ENCODE measurements around the gene DCXR. TPM values are rescaled to one million over a fixed set of nuclear protein-coding genes. Genes with fewer than 3 reads are reported as not detected.

DCXR gene
- total and polyA plus RNA-seq, 2 of the 4 experiments (the other 2 are of a cell fraction), result 36.6 to 139 TPM

DNA sequence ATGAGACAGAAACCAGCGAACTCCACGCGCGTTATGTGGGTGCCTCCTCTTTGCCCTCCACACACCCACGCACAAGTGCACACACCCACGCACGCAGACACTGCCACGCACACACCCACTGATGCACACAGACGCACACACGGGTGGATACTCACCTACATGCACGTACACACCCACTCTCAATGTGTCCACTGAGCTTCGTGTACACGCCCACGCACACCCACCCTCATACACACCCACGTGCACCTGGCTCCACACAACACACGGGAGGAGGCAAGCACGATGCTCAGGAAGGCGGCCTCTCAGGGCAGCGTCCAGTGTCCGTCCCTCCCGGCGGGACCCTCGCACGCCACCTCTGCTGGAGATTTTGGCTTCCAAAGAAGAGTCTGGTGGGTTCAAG lies 9.9 kb upstream of the DCXR start:
- POLR2A ChIA-PET (ENCODE audit: unreplicated experiment), result no interaction called here
- H2BK20ac ChIP-seq (ENCODE audit: low read depth, low read length), result no peak overlapping the region
- no peak overlapping the region for H4K5ac ChIP-seq (ENCODE audit: low read depth, low read length)
- H2BK15ac ChIP-seq (ENCODE audit: low read depth, low read length), result no peak overlapping the region
- H3K18ac ChIP-seq (ENCODE audit: low read depth, low read length), result no peak overlapping the region
- DNase-seq (no peak), ATAC-seq (ENCODE audit: low read depth) (no peak)
- H2AFZ ChIP-seq (replicated peaks; ENCODE audit: low read length, poor library complexity), result no peak overlapping the region
- no peak overlapping the region for H2AK5ac ChIP-seq (ENCODE audit: low read depth, low read length)
- TF ChIP-seq MAZ (IDR thresholded peaks at IDR 0.05; ENCODE audit: borderline replicate concordance, low read depth, low read length), result no peak
- TF ChIP-seq FOS (IDR thresholded peaks at IDR 0.05; ENCODE audit: low read depth, low read length), result no peak
- TF ChIP-seq MAFK (IDR thresholded peaks at IDR 0.05; ENCODE audit: low read depth, low read length), result no peak
- no peak for TF ChIP-seq BHLHE40 (IDR thresholded peaks at IDR 0.05; ENCODE audit: low read depth, low read length)
- TF ChIP-seq CHD1 (IDR thresholded peaks at IDR 0.05; ENCODE audit: low read depth, low read length), result no peak
- TF ChIP-seq, protein P1, sequence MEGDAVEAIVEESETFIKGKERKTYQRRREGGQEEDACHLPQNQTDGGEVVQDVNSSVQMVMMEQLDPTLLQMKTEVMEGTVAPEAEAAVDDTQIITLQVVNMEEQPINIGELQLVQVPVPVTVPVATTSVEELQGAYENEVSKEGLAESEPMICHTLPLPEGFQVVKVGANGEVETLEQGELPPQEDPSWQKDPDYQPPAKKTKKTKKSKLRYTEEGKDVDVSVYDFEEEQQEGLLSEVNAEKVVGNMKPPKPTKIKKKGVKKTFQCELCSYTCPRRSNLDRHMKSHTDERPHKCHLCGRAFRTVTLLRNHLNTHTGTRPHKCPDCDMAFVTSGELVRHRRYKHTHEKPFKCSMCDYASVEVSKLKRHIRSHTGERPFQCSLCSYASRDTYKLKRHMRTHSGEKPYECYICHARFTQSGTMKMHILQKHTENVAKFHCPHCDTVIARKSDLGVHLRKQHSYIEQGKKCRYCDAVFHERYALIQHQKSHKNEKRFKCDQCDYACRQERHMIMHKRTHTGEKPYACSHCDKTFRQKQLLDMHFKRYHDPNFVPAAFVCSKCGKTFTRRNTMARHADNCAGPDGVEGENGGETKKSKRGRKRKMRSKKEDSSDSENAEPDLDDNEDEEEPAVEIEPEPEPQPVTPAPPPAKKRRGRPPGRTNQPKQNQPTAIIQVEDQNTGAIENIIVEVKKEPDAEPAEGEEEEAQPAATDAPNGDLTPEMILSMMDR (conservative IDR thresholded peaks at IDR 0.05; ENCODE audit: low read depth, low read length), result no peak
- TF ChIP-seq, protein P2, sequence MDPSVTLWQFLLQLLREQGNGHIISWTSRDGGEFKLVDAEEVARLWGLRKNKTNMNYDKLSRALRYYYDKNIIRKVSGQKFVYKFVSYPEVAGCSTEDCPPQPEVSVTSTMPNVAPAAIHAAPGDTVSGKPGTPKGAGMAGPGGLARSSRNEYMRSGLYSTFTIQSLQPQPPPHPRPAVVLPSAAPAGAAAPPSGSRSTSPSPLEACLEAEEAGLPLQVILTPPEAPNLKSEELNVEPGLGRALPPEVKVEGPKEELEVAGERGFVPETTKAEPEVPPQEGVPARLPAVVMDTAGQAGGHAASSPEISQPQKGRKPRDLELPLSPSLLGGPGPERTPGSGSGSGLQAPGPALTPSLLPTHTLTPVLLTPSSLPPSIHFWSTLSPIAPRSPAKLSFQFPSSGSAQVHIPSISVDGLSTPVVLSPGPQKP (IDR thresholded peaks at IDR 0.05; ENCODE audit: borderline replicate concordance, low read depth, low read length), result no peak
- no peak for TF ChIP-seq MXI1 (IDR thresholded peaks at IDR 0.05; ENCODE audit: borderline replicate concordance, low read depth, low read length)
- no peak for TF ChIP-seq RFX5 (IDR thresholded peaks at IDR 0.05; ENCODE audit: low read depth, low read length)
- TF ChIP-seq, protein P3, sequence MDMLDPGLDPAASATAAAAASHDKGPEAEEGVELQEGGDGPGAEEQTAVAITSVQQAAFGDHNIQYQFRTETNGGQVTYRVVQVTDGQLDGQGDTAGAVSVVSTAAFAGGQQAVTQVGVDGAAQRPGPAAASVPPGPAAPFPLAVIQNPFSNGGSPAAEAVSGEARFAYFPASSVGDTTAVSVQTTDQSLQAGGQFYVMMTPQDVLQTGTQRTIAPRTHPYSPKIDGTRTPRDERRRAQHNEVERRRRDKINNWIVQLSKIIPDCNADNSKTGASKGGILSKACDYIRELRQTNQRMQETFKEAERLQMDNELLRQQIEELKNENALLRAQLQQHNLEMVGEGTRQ (IDR thresholded peaks at IDR 0.05; ENCODE audit: low read depth, low read length), result no peak
- no peak for TF ChIP-seq CEBPB (IDR thresholded peaks at IDR 0.05; ENCODE audit: low read depth, low read length)
- no peak for TF ChIP-seq RAD21 (IDR thresholded peaks at IDR 0.05; ENCODE audit: low read length)
- no peak for TF ChIP-seq RCOR1 (IDR thresholded peaks at IDR 0.05; ENCODE audit: insufficient replicate concordance, low read length)
- no peak for TF ChIP-seq SMC3 (IDR thresholded peaks at IDR 0.05; ENCODE audit: low read depth, low read length)
- no peak for TF ChIP-seq NFE2L2 (IDR thresholded peaks at IDR 0.05; ENCODE audit: low read depth, low read length)
- no peak for TF ChIP-seq POLR2A (IDR thresholded peaks at IDR 0.05; ENCODE audit: low read depth, low read length)
- no peak overlapping the region for H3K4ac ChIP-seq (ENCODE audit: low read depth, low read length)
- H3K23ac ChIP-seq (ENCODE audit: low read depth, low read length), result no peak overlapping the region
- BruUV-seq (replicated peaks), result no TSS peak
- WGBS, 2 experiments (ENCODE audit: extremely low coverage in 2 of 2, insufficient read length in 1 of 2), result 96% methylated on average over 13 of the region's 24 CpGs; no CpG with 5 or more reads in 1 of the 2 experiments
- no peak overlapping the region for H3K27ac ChIP-seq (ENCODE audit: insufficient read depth, low read length)
- H3K27me3 ChIP-seq (ENCODE audit: control insufficient read depth, insufficient read depth, low read length), result no peaks in the 10 kb centered on the region
- H4K20me1 ChIP-seq (ENCODE audit: insufficient read depth, low read length), result peaks cover 3% of the 10 kb centered on the region
- no peak overlapping the region for H2BK5ac ChIP-seq (ENCODE audit: low read depth, low read length, poor library complexity, severe bottlenecking)
- H3K9me3 ChIP-seq (ENCODE audit: control insufficient read depth, insufficient read depth, low read length), result no peaks in the 10 kb centered on the region
- H2BK120ac ChIP-seq (ENCODE audit: low read depth, low read length), result no peak overlapping the region
- H3K4me3 ChIP-seq (ENCODE audit: insufficient read depth, low read depth, low read length), result no peak overlapping the region
- H3K9ac ChIP-seq (ENCODE audit: low read depth, low read length), result no peak overlapping the region
- CTCF ChIA-PET, result no interaction called here
- dilution Hi-C loops (cut with HindIII; ENCODE audit: low sequenced_read_pairs, unreplicated experiment), result no loop called here
- no peak overlapping the region for H3K4me2 ChIP-seq (ENCODE audit: low read depth, low read length)
- peaks cover 10 to 20% of the 10 kb centered on the region in 2 experiments for H3K79me1 ChIP-seq (ENCODE audit: low read depth in 1 of 2, low read length in 2 of 2)
- H2AK9ac ChIP-seq (replicated peaks; ENCODE audit: low read depth, low read length, poor library complexity), result peak overlapping the region; percentile 70
- H3K56ac ChIP-seq (ENCODE audit: extremely low read depth, insufficient read depth, low read length), result no peak overlapping the region
- intact Hi-C loops (cut with micrococcal nuclease), result no loop called here
- H4K8ac ChIP-seq (ENCODE audit: low read depth in 2 of 2, low read length in 2 of 2), result no peak overlapping the region
- no peak overlapping the region for H4K91ac ChIP-seq (ENCODE audit: insufficient read depth, low read depth, low read length)
- peaks cover 30% of the 10 kb centered on the region for H3K36me3 ChIP-seq (ENCODE audit: control insufficient read depth, insufficient read depth, low read length)
- no peak overlapping the region for H3K14ac ChIP-seq (replicated peaks; ENCODE audit: low read depth, low read length)
- H3K9me1 ChIP-seq (ENCODE audit: insufficient read depth, low read length), result peaks cover 13% of the 10 kb centered on the region
- peaks cover 10% of the 10 kb centered on the region for H3K4me1 ChIP-seq (ENCODE audit: control insufficient read depth, insufficient read depth, low read length)
- in situ Hi-C loops (cut with MboI; ENCODE audit: low sequenced_read_pairs), result no loop called here

All from IMR-90 (cell line).